ENCODE measurements around the gene ZNRD2.

Gene ZNRD2

GRCh38 chr11:65604258-65604657, 34.0 kb downstream of the ZNRD2 start:
- no peak overlapping the region for H3K4me3 ChIP-seq (ENCODE audit: control insufficient read depth, low read depth, low read length)
- DNase-seq (ENCODE audit: low read depth), result no peak
- TF ChIP-seq, protein P1, sequence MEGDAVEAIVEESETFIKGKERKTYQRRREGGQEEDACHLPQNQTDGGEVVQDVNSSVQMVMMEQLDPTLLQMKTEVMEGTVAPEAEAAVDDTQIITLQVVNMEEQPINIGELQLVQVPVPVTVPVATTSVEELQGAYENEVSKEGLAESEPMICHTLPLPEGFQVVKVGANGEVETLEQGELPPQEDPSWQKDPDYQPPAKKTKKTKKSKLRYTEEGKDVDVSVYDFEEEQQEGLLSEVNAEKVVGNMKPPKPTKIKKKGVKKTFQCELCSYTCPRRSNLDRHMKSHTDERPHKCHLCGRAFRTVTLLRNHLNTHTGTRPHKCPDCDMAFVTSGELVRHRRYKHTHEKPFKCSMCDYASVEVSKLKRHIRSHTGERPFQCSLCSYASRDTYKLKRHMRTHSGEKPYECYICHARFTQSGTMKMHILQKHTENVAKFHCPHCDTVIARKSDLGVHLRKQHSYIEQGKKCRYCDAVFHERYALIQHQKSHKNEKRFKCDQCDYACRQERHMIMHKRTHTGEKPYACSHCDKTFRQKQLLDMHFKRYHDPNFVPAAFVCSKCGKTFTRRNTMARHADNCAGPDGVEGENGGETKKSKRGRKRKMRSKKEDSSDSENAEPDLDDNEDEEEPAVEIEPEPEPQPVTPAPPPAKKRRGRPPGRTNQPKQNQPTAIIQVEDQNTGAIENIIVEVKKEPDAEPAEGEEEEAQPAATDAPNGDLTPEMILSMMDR (IDR thresholded peaks at IDR 0.05; ENCODE audit: control insufficient read depth, insufficient read depth, low read depth, low read length, missing control alignments), result no peak

DNA sequence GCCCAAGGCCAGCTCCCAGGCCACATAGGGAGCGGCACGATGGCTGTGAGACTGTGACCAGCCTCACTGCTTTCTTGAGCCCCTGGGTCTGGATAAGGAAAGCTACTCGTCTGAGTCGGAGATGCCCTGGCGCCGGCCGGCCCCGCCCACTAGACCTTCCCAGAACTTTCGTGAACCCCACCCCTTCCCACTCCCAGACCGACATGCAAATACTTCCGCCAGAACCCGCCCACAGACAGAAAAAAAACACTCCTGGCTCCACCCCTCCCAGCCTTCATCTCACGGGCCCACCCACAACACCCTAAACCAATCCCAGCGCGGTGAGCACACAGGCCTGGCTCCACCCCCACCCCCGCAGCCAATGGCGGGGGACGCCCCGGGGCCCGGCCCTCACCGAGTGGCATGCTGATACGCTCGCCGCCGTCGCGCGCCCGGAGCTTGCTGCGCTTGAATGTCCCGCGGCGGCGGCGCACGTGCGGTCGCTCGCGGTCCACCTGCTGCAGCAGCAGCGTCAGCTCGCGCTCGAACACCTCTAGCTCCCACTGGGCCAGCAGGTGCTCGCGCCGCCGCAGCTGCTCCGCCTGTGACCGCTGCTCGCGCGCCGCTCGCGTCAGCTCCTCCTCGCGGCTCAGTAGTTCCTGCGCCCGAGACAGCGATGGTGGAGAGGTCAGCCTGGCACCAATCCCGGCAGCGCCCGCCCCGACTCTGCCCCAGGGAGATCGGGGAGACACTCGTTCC, 36.8 kb downstream of the ZNRD2 start:
- TF ChIP-seq, protein P1 (IDR thresholded peaks at IDR 0.05; ENCODE audit: control insufficient read depth, insufficient read depth, low read depth, low read length, missing control alignments), result no peak
- no peak overlapping the region for H3K4me3 ChIP-seq (ENCODE audit: control insufficient read depth, low read depth, low read length)
- DNase-seq (ENCODE audit: low read depth), result peak; percentile 55

DNA sequence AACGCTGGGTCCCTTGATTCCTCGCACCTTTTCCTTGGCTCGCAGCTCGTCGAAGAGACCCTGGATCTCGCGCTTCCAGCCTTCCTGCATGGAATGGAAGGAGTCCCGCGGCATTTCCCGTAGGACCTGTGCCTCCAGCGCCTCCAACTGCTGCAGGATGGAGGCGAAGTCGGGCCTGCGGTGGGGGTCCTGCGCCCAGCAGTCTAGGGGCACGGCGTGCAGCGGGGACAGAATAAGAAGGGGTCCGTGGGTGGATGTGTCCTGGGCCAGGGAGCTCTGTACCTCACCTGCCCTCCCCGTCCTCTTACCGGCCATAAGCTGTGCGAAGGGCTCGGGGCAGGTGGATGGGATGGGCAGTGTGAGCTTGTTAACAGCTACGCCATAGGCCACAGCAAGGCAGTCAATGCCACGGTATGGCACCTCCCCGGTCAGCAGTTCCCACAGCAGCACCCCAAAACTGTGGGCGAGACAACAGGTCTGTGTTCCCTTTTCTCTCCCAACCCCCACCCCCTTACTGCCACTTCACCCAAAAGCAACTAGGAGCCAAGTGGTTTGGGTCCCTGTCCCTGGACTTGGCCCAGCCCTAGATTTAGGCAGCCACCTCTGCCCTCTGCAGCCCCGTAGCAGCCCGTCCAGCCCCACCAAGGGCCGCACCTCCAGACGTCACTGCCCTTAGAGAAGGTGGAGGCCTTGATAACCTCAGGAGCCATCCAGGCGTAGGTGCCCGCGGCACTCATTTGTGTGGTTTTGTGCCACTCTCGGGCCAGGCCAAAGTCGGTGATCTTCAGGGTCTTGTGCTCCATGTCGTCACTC, 37.5 kb downstream of the ZNRD2 start:
- no peak overlapping the region for H3K4me3 ChIP-seq (ENCODE audit: control insufficient read depth, low read depth, low read length)
- no peak for DNase-seq (ENCODE audit: low read depth)
- TF ChIP-seq, protein P1 (IDR thresholded peaks at IDR 0.05; ENCODE audit: control insufficient read depth, insufficient read depth, low read depth, low read length, missing control alignments), result no peak

GRCh38 chr11:65609229-65609628, 39.0 kb downstream of the ZNRD2 start:
- TF ChIP-seq, protein P1 (IDR thresholded peaks at IDR 0.05; ENCODE audit: control insufficient read depth, insufficient read depth, low read depth, low read length, missing control alignments), result no peak
- no peak for DNase-seq (ENCODE audit: low read depth)
- no peak overlapping the region for H3K4me3 ChIP-seq (ENCODE audit: control insufficient read depth, low read depth, low read length)

- DNase-seq (ENCODE audit: low read depth), result no peak
- TF ChIP-seq, protein P1 (IDR thresholded peaks at IDR 0.05; ENCODE audit: control insufficient read depth, insufficient read depth, low read depth, low read length, missing control alignments), result no peak
- no peak overlapping the region for H3K4me3 ChIP-seq (ENCODE audit: control insufficient read depth, low read depth, low read length)
Measured at GRCh38 chr11:65609665-65610064, 39.4 kb downstream of the ZNRD2 start.

DNA sequence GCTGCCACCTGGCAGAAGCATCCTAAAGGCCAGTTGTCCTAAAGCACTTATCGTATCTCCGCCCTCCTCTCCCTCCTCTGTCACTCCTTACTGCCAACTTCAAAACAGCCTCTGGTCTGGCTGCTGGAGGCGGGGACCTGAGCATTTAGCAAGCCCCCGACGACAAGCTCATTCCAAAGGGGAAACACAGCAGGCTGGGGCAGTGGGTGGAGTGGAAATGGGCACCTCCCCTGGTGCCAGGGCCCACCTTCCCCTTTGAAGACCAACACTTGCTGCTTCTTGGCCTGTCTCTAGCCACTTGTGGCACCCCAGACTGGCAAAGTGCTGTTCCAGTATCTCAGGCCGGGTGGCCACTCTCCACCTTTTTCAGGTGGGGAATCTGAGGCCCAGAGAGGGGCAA, 40.1 kb downstream of the ZNRD2 start:
- TF ChIP-seq, protein P1 (IDR thresholded peaks at IDR 0.05; ENCODE audit: control insufficient read depth, insufficient read depth, low read depth, low read length, missing control alignments), result no peak
- DNase-seq (ENCODE audit: low read depth), result no peak
- H3K4me3 ChIP-seq (ENCODE audit: control insufficient read depth, low read depth, low read length), result no peak overlapping the region
